ENCODE data around the gene ZBTB32. TPM values are rescaled to one million over a fixed set of nuclear protein-coding genes. Genes with fewer than 3 reads are reported as not detected.
A peak's percentile ranks its signal among the peaks of the same experiment; 100 is the strongest.

Gene ZBTB32
- total and polyA plus RNA-seq, 2 experiments from 2014 or later = 0.65 TPM; not detected in 1

GRCh38 chr19:35757231-35757748, 52.9 kb downstream of the ZBTB32 start:
- H3K27me3 Mint-ChIP-seq (ENCODE audit: insufficient read depth, low read depth, poor library complexity) = peaks cover 38% of the 10 kb centered on the region
- DNase-seq (ENCODE audit: low spot score) = peak; percentile 52
- peaks cover 9% of the 10 kb centered on the region; the same call in 1 of the 2 replicates for H3F3A ChIP-seq (replicated peaks; ENCODE audit: low read depth)
- peak overlapping the region; percentile 92 for H3K27ac Mint-ChIP-seq
- peak overlapping the region; percentile 93 for H3K4me2 ChIP-seq
- H3K36me3 Mint-ChIP-seq (ENCODE audit: low read depth) = peaks cover 26% of the 10 kb centered on the region
- peaks cover 6% of the 10 kb centered on the region; the same call in 1 of the 2 replicates for H3K36me3 ChIP-seq (ENCODE audit: insufficient read depth)
- H3K9me2 ChIP-seq (ENCODE audit: insufficient read depth) = no peaks in the 10 kb centered on the region
- ATAC-seq = peak; percentile 15
- peaks cover 15% of the 10 kb centered on the region for H3K4me1 Mint-ChIP-seq
- peaks cover 3% of the 10 kb centered on the region for H4K20me1 ChIP-seq (replicated peaks; ENCODE audit: insufficient read depth)
- H3K4me3 Mint-ChIP-seq = peak overlapping the region; percentile 83
- H3K27ac ChIP-seq (ENCODE audit: low read depth) = no peak overlapping the region
- peaks cover 4% of the 10 kb centered on the region for H3K4me1 ChIP-seq (ENCODE audit: insufficient read depth)
- TF ChIP-seq NANOG (IDR thresholded peaks at IDR 0.05; ENCODE audit: borderline replicate concordance) (no peak), ZNF114 (CRISPR knock-in tag; IDR thresholded peaks at IDR 0.05) (no peak), EZH2 (IDR thresholded peaks at IDR 0.05; ENCODE audit: low read depth, unreplicated experiment) (no peak), CREB1 (CRISPR knock-in tag; IDR thresholded peaks at IDR 0.05; ENCODE audit: low read depth) (no peak)
- peak overlapping the region; percentile 90 for H2AFZ ChIP-seq
- peaks cover 28% of the 10 kb centered on the region for H3K27me3 ChIP-seq (ENCODE audit: insufficient read depth)
- H3K4me3 ChIP-seq = peak overlapping the region; percentile 94
- peaks cover 13% of the 10 kb centered on the region for H3K79me2 ChIP-seq (replicated peaks; ENCODE audit: insufficient read depth)
- H3K9me3 Mint-ChIP-seq = no peaks in the 10 kb centered on the region; the same call in 2 of the 3 replicates

- peak; percentile 99 for DNase-seq (ENCODE audit: low spot score)
- Mint-ChIP-seq H3K36me3 (ENCODE audit: low read depth) (peaks cover 27% of the 10 kb centered on the region), H3K27me3 (ENCODE audit: insufficient read depth, low read depth, poor library complexity) (peaks cover 37% of the 10 kb centered on the region), H3K27ac (peak within 1 kb of the TSS; percentile 93), H3K4me3 (peak within 1 kb of the TSS; percentile 83), H3K9me3 (no peaks in the 10 kb centered on the region; the same call in 2 of the 3 replicates), H3K4me1 (peaks cover 15% of the 10 kb centered on the region)
- Histone ChIP-seq H3K4me1 (ENCODE audit: insufficient read depth) (peaks cover 4% of the 10 kb centered on the region), H2AFZ (peak within 1 kb of the TSS; percentile 92), H3K36me3 (ENCODE audit: insufficient read depth) (peaks cover 6% of the 10 kb centered on the region; the same call in 1 of the 2 replicates), H3K4me3 (peak within 1 kb of the TSS; percentile 94), H4K20me1 (replicated peaks; ENCODE audit: insufficient read depth) (peaks cover 3% of the 10 kb centered on the region), H3K27me3 (ENCODE audit: insufficient read depth) (peaks cover 28% of the 10 kb centered on the region), H3K27ac (ENCODE audit: low read depth) (peak within 1 kb of the TSS; percentile 59), H3F3A (replicated peaks; ENCODE audit: low read depth) (peaks cover 9% of the 10 kb centered on the region; the same call in 1 of the 2 replicates), H3K79me2 (replicated peaks; ENCODE audit: insufficient read depth) (peaks cover 13% of the 10 kb centered on the region), H3K4me2 (peak within 1 kb of the TSS; percentile 93), H3K9me2 (ENCODE audit: insufficient read depth) (no peaks in the 10 kb centered on the region)
- ATAC-seq = peak; percentile 89
- TF ChIP-seq CREB1 (CRISPR knock-in tag; IDR thresholded peaks at IDR 0.05; ENCODE audit: low read depth) = peak; percentile 71
- TF ChIP-seq POLR2AphosphoS5 (IDR thresholded peaks at IDR 0.05; ENCODE audit: low read depth) = peak; percentile 82
- peak; percentile 73 for TF ChIP-seq ETS1 (IDR thresholded peaks at IDR 0.05)
- no peak for TF ChIP-seq NANOG (IDR thresholded peaks at IDR 0.05; ENCODE audit: borderline replicate concordance)
Observed at GRCh38 chr19:35757749-35758608, 53.6 kb downstream of the ZBTB32 start, which contains the start of gene PROSER3. TSS of gene PROSER3 (plus strand) at chr19:35758176. CDS start at chr19:35758216, 40 bp downstream.

- Histone ChIP-seq H3K27me3 (ENCODE audit: insufficient read depth) (peaks cover 26% of the 10 kb centered on the region), H3K27ac (ENCODE audit: low read depth) (no peak overlapping the region), H3K4me1 (ENCODE audit: insufficient read depth) (peaks cover 4% of the 10 kb centered on the region), H3K9me2 (ENCODE audit: insufficient read depth) (no peaks in the 10 kb centered on the region), H3K4me3 (no peak overlapping the region), H2AFZ (no peak overlapping the region), H3K36me3 (ENCODE audit: insufficient read depth) (peaks cover 6% of the 10 kb centered on the region; the same call in 1 of the 2 replicates), H4K20me1 (replicated peaks; ENCODE audit: insufficient read depth) (peaks cover 3% of the 10 kb centered on the region), H3K4me2 (no peak overlapping the region), H3F3A (replicated peaks; ENCODE audit: low read depth) (peaks cover 9% of the 10 kb centered on the region; the same call in 1 of the 2 replicates), H3K79me2 (replicated peaks; ENCODE audit: insufficient read depth) (peaks cover 13% of the 10 kb centered on the region)
- Mint-ChIP-seq H3K27me3 (ENCODE audit: insufficient read depth, low read depth, poor library complexity) (peaks cover 28% of the 10 kb centered on the region), H3K4me1 (peaks cover 15% of the 10 kb centered on the region), H3K27ac (no peak overlapping the region), H3K4me3 (peak overlapping the region; percentile 83), H3K9me3 (no peaks in the 10 kb centered on the region; the same call in 2 of the 3 replicates), H3K36me3 (ENCODE audit: low read depth) (peaks cover 35% of the 10 kb centered on the region)
- DNase-seq (ENCODE audit: low spot score) (no peak), ATAC-seq (no peak)
- TF ChIP-seq CTCF (conservative IDR thresholded peaks at IDR 0.05; ENCODE audit: low read depth in 2 of 2) = no peak
- TF ChIP-seq ZNF331 (CRISPR knock-in tag; IDR thresholded peaks at IDR 0.05; ENCODE audit: low read depth) = no peak
- no peak for TF ChIP-seq ZNF114 (CRISPR knock-in tag; IDR thresholded peaks at IDR 0.05)
- no peak for TF ChIP-seq POLR2AphosphoS5 (IDR thresholded peaks at IDR 0.05; ENCODE audit: low read depth)
- TF ChIP-seq NANOG (IDR thresholded peaks at IDR 0.05; ENCODE audit: borderline replicate concordance) = no peak
- TF ChIP-seq JUNB (IDR thresholded peaks at IDR 0.05; ENCODE audit: unreplicated experiment) = no peak
- no peak for TF ChIP-seq REST (IDR thresholded peaks at IDR 0.05; ENCODE audit: unreplicated experiment)
- no peak for TF ChIP-seq CREB1 (CRISPR knock-in tag; IDR thresholded peaks at IDR 0.05; ENCODE audit: low read depth)
Observed at GRCh38 chr19:35759697-35760096, 55.3 kb downstream of the ZBTB32 start.
